Esophagus muscularis mucosa (tissue), 3 donors: ENCODE results near the gene TMPRSS9.

Source experiments
- POLR2A ChIP-seq: fragments of 450-650 bp; IDR thresholded peaks from one replicate; pipeline ENCODE4 v1.6.1; 2017; ENCODE audit warnings: antibody characterized with exemption, moderate library complexity, mild to moderate bottlenecking, low read depth
- TF ChIP-seq, protein P1 (sequence below), 3 experiments: fragments of 200-600 bp in 2 of 3; fragments of 450-650 bp in 1 of 3; sonication (generic) in 2 of 3; IDR thresholded peaks; one replicate each; pipeline ENCODE4 v1.5.1; 2017 to 2019; ENCODE audit warnings: antibody characterized with exemption in 3 of 3, mild to moderate bottlenecking in 2 of 3, moderate library complexity in 1 of 3

DNA sequence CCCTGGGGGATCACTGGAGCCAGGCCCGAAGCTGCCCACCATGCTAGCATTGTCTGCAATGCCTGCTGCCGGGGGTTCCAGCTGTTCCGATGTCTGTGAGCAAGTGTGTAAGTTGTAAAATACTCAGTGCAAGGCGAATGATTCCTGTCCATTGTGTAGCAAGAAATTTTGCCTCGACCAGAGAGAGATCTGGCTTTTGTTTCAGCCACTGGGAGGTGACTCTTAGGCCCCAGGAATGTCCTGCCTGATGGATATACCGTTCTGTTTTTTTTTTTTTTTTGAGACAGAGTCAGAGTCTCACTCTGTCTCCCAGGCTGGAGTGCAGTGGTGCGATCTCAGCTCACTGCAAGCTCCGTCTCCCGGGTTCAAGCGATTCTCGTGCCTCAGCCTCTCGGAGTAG is 108.5 kb downstream of the TMPRSS9 start:
- TF ChIP-seq POLR2A = no peak
- TF ChIP-seq, protein P1, sequence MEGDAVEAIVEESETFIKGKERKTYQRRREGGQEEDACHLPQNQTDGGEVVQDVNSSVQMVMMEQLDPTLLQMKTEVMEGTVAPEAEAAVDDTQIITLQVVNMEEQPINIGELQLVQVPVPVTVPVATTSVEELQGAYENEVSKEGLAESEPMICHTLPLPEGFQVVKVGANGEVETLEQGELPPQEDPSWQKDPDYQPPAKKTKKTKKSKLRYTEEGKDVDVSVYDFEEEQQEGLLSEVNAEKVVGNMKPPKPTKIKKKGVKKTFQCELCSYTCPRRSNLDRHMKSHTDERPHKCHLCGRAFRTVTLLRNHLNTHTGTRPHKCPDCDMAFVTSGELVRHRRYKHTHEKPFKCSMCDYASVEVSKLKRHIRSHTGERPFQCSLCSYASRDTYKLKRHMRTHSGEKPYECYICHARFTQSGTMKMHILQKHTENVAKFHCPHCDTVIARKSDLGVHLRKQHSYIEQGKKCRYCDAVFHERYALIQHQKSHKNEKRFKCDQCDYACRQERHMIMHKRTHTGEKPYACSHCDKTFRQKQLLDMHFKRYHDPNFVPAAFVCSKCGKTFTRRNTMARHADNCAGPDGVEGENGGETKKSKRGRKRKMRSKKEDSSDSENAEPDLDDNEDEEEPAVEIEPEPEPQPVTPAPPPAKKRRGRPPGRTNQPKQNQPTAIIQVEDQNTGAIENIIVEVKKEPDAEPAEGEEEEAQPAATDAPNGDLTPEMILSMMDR (IDR thresholded peaks at IDR 0.05) = no peak
